BJ (cell line): ENCODE measurements around the gene PDE4D. TPM values are rescaled to one million over a fixed set of nuclear protein-coding genes. Genes with fewer than 3 reads are reported as not detected.

Source experiments
- CTCF ChIA-PET: fragments of 350-600 bp; formaldehyde crosslinking; extraction: SDS; loops from one replicate; lab custom pipeline; 2021; ENCODE audit warnings: antibody characterized with exemption, inconsistent platforms; lab: Yijun Ruan, JAX
- POLR2A ChIA-PET: fragments of 300-600 bp; sonication (Branson Sonifier 250); formaldehyde crosslinking; extraction: SDS; loops from one replicate; lab custom pipeline; 2021; ENCODE audit warnings: antibody characterized with exemption; lab: Charles Lee
- DNase-seq: peaks from one replicate; pipeline ENCODE4 v3.0.0-alpha.2; 2011; ENCODE audit warnings: low read depth
- H3K27me3 ChIP-seq: 2 replicates; pipeline ENCODE4 v1.6.0; 2011; ENCODE audit warnings: low read length; ENCODE audit not compliant: control insufficient read depth, insufficient read depth
- H3K36me3 ChIP-seq: 2 replicates; pipeline ENCODE4 v1.5.1; 2011; ENCODE audit warnings: low read length; ENCODE audit not compliant: control insufficient read depth, insufficient read depth
- H3K4me3 ChIP-seq: 2 replicates; pipeline ENCODE4 v1.5.1; 2011; ENCODE audit warnings: low read depth, mild to moderate bottlenecking, control low read depth, low read length
- CTCF ChIP-seq: IDR thresholded peaks from 2 replicates; pipeline ENCODE4 v1.5.1; 2011; ENCODE audit warnings: low read depth, mild to moderate bottlenecking, control low read depth, inconsistent platforms, low read length, moderate library complexity; ENCODE audit not compliant: insufficient read depth
- polyA plus RNA-seq: library from polyadenylated mRNA; depleted of rRNA; stranded (reverse); fragments of >200 nt; gene quantifications from 2 replicates; pipeline ENCODE4 v1.2.3, GENCODE V29; 2011

The PDE4D gene
- polyA plus RNA-seq, 1 experiment, result 2.8 TPM

DNA sequence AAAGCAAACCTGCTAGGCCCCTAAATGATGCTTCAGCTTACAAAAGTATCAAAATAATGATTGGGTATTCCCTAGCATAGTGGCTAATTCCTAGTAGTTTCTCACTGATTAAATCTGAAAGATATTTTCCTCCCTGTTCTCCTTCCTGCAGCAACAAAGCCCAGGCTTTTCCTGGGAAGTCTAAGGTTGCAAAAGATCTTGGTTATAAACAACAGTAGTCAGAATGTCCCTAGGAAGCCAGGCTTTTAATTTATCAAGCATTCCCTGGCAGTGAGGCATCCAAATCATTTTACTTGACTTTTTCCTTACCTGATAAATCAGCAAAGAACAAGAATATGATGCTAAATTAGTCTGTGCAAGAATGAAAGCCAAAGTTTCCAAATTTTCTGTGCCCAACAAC, 272.0 kb downstream of the PDE4D start:
- ChIA-PET CTCF (no interaction called here), POLR2A (no interaction called here)
- Histone ChIP-seq H3K4me3 (no peak overlapping the region), H3K27me3 (no peaks in the 10 kb centered on the region), H3K36me3 (no peaks in the 10 kb centered on the region)
- DNase-seq, result no peak
- no peak for TF ChIP-seq CTCF

DNA sequence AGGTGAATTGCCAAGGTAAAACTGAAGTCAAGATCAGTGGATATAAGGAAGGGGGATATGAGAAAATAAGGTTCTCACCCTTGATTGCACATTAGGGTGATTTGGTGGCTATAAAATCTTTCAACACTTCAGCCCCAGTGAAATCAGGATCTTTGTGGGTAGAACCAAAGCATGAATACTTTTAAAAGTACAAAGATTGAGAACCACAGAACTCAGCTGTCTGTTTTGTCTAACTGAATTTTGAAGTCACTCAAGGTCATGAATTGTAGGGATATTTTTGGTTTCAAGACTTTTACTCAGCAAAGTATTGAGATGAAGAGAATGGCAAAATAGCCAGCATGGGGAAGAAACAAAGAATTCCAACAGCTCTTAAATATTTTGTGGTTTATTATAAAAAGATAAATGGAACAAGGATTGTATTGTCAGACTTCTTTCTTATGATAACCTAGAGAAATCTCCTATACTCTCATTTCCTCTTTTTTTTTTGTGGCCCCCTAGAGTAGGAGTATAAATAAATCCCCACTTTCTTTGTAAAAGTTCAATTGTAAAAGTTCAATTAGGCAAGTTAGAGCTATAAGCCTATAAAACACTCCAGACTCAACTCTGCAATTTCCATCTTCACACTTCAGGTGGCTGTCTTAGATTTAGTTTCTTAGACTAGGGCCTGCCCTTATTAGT, 272.9 kb downstream of the PDE4D start:
- DNase-seq, result no peak
- ChIA-PET CTCF (no interaction called here), POLR2A (no interaction called here)
- TF ChIP-seq CTCF, result no peak
- H3K4me3 ChIP-seq, result no peak overlapping the region
- no peaks in the 10 kb centered on the region for H3K36me3 ChIP-seq
- no peaks in the 10 kb centered on the region for H3K27me3 ChIP-seq

DNA sequence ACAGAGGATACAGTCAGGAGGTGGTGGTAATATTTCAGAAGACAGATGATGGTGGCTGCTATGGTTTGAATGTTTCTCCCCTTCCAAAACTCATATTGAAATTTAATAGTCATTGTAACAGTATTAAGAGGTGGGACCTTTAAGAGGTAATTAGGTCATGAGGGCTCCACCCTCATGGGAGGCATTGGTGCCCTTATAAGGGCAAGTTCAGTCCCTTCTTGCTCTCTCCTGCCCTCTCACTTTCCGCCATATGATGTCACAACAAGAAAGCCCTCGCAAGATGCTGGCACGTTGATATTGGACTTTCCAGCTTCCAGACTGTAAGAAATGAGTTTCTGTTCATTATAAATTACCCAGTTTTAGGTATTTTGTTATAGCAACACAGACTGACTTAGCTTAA, 274.9 kb downstream of the PDE4D start:
- H3K27me3 ChIP-seq, result no peaks in the 10 kb centered on the region
- no peak for TF ChIP-seq CTCF
- POLR2A ChIA-PET, result no interaction called here
- DNase-seq, result no peak
- H3K4me3 ChIP-seq, result no peak overlapping the region
- no peaks in the 10 kb centered on the region for H3K36me3 ChIP-seq
- CTCF ChIA-PET, result interaction anchor here (1.2 kb wide), 1 partner anchor 14 kb away, joined by 3 read pairs; no protein-coding TSS in a partner anchor

GRCh38 chr5:59617186-59617771, 276.2 kb downstream of the PDE4D start:
- CTCF ChIA-PET, result interaction anchor here (1.7 kb wide), 1 partner anchor 111 kb away, joined by 4 read pairs; no protein-coding TSS in a partner anchor
- TF ChIP-seq CTCF, result no peak

GRCh38 chr5:59616413-59616812, 277.1 kb downstream of the PDE4D start:
- no peaks in the 10 kb centered on the region for H3K36me3 ChIP-seq
- CTCF ChIA-PET, result interaction anchor here (1.7 kb wide), 1 partner anchor 110 kb away, joined by 4 read pairs; no protein-coding TSS in a partner anchor

More at GRCh38 chr5:59617186-59617771, 276.2 kb downstream of the PDE4D start:
- no peaks in the 10 kb centered on the region for H3K36me3 ChIP-seq
- no peak for DNase-seq
- H3K4me3 ChIP-seq, result no peak overlapping the region
- H3K27me3 ChIP-seq, result no peaks in the 10 kb centered on the region
- POLR2A ChIA-PET, result interaction anchor here (0.5 kb wide), 1 partner anchor 40 kb away, joined by 4 read pairs; no protein-coding TSS in a partner anchor

More at GRCh38 chr5:59616413-59616812, 277.1 kb downstream of the PDE4D start:
- POLR2A ChIA-PET, result no interaction called here
- TF ChIP-seq CTCF, result no peak
- Histone ChIP-seq H3K27me3 (no peaks in the 10 kb centered on the region), H3K4me3 (no peak overlapping the region)
- DNase-seq, result no peak
